WTC11 (cell line): Measurements from ENCODE around the gene CENPN.

Source experiments
- ZNF263 ChIP-seq: sonication (generic); formaldehyde crosslinking; IDR thresholded peaks from 2 replicates; pipeline ENCODE4 v1.8.1; 2022; ENCODE audit warnings: low read depth, mild to moderate bottlenecking, moderate library complexity, missing genetic modification reagents
- TF ChIP-seq, protein P1 (sequence below): fragments of 200-600 bp; IDR thresholded peaks from 2 replicates; pipeline ENCODE4 v1.8.0; 2022; ENCODE audit warnings: antibody characterized with exemption
- TF ChIP-seq, protein P2 (sequence below): sonication (generic); formaldehyde crosslinking; IDR thresholded peaks from 2 replicates; pipeline ENCODE4 v1.8.0; 2023; ENCODE audit warnings: mild to moderate bottlenecking, missing genetic modification reagents

DNA sequence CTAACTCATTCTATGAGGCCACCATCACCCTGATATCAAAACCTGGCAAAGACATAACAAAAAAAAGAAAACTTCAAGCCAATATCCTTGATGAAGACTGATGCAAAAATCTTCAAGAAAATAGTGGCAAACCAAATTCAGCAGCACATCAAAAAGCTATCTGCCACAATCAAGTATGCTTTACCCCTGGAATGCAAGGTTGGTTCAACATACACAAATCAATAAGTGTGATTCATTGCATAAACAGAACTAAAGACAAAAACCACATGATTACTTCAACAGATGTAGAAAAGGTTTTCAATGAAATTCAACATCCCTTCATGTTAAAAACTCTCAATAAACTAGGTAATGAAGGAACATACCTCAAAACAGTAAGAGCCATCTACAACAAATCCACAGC, 48.7 kb upstream of the CENPN start:
- TF ChIP-seq, protein P1, sequence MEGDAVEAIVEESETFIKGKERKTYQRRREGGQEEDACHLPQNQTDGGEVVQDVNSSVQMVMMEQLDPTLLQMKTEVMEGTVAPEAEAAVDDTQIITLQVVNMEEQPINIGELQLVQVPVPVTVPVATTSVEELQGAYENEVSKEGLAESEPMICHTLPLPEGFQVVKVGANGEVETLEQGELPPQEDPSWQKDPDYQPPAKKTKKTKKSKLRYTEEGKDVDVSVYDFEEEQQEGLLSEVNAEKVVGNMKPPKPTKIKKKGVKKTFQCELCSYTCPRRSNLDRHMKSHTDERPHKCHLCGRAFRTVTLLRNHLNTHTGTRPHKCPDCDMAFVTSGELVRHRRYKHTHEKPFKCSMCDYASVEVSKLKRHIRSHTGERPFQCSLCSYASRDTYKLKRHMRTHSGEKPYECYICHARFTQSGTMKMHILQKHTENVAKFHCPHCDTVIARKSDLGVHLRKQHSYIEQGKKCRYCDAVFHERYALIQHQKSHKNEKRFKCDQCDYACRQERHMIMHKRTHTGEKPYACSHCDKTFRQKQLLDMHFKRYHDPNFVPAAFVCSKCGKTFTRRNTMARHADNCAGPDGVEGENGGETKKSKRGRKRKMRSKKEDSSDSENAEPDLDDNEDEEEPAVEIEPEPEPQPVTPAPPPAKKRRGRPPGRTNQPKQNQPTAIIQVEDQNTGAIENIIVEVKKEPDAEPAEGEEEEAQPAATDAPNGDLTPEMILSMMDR: no peak
- TF ChIP-seq, protein P2, sequence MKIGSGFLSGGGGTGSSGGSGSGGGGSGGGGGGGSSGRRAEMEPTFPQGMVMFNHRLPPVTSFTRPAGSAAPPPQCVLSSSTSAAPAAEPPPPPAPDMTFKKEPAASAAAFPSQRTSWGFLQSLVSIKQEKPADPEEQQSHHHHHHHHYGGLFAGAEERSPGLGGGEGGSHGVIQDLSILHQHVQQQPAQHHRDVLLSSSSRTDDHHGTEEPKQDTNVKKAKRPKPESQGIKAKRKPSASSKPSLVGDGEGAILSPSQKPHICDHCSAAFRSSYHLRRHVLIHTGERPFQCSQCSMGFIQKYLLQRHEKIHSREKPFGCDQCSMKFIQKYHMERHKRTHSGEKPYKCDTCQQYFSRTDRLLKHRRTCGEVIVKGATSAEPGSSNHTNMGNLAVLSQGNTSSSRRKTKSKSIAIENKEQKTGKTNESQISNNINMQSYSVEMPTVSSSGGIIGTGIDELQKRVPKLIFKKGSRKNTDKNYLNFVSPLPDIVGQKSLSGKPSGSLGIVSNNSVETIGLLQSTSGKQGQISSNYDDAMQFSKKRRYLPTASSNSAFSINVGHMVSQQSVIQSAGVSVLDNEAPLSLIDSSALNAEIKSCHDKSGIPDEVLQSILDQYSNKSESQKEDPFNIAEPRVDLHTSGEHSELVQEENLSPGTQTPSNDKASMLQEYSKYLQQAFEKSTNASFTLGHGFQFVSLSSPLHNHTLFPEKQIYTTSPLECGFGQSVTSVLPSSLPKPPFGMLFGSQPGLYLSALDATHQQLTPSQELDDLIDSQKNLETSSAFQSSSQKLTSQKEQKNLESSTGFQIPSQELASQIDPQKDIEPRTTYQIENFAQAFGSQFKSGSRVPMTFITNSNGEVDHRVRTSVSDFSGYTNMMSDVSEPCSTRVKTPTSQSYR (CRISPR knock-in tag): no peak
- TF ChIP-seq ZNF263 (CRISPR knock-in tag): no peak
